ENCODE results near the gene LCOR.

The LCOR gene

GRCh38 chr10:96890172-96890513 lies 58.0 kb downstream of the LCOR start:
- no peak for DNase-seq (ENCODE audit: low spot score)

- no peak for DNase-seq (ENCODE audit: low spot score)
Observed at GRCh38 chr10:96890580-96890979, 58.5 kb downstream of the LCOR start.

GRCh38 chr10:96891840-96892239 lies 59.7 kb downstream of the LCOR start:
- DNase-seq (ENCODE audit: low spot score) = no peak

GRCh38 chr10:96895662-96896424 lies 63.7 kb downstream of the LCOR start:
- DNase-seq (ENCODE audit: low spot score) = no peak

GRCh38 chr10:96896884-96897589 lies 64.9 kb downstream of the LCOR start:
- peak; percentile 9 for DNase-seq (ENCODE audit: low spot score)

GRCh38 chr10:96902117-96902516 lies 70.0 kb downstream of the LCOR start:
- no peak for DNase-seq (ENCODE audit: low spot score)

- no peak for DNase-seq (ENCODE audit: low spot score)
Observed at GRCh38 chr10:96902731-96903358, 70.7 kb downstream of the LCOR start.

GRCh38 chr10:96904648-96905047 lies 72.5 kb downstream of the LCOR start:
- no peak for DNase-seq (ENCODE audit: low spot score)

- DNase-seq (ENCODE audit: low spot score) = no peak
Observed at GRCh38 chr10:96906864-96907263, 74.8 kb downstream of the LCOR start.

- peak; percentile 42 for DNase-seq (ENCODE audit: low spot score)
Observed at GRCh38 chr10:96910488-96911395, 78.6 kb downstream of the LCOR start.

GRCh38 chr10:96912405-96912804 lies 80.3 kb downstream of the LCOR start:
- no peak for DNase-seq (ENCODE audit: low spot score)

- no peak for DNase-seq (ENCODE audit: low spot score)
Observed at GRCh38 chr10:96913906-96914305, 81.8 kb downstream of the LCOR start.

- no peak for DNase-seq (ENCODE audit: low spot score)
Observed at GRCh38 chr10:96917628-96918027, 85.5 kb downstream of the LCOR start.

- DNase-seq (ENCODE audit: low spot score) = no peak
Observed at GRCh38 chr10:96918214-96919002, 86.3 kb downstream of the LCOR start.

GRCh38 chr10:96919785-96920430 lies 87.8 kb downstream of the LCOR start:
- DNase-seq (ENCODE audit: low spot score) = no peak

- DNase-seq (ENCODE audit: low spot score) = no peak
Observed at GRCh38 chr10:96921655-96922054, 89.6 kb downstream of the LCOR start.

GRCh38 chr10:96922978-96923948 lies 91.2 kb downstream of the LCOR start:
- no peak for DNase-seq (ENCODE audit: low spot score)

- no peak for DNase-seq (ENCODE audit: low spot score)
Observed at GRCh38 chr10:96924861-96925260, 92.8 kb downstream of the LCOR start.

- no peak for DNase-seq (ENCODE audit: low spot score)
Observed at GRCh38 chr10:96930469-96930868, 98.4 kb downstream of the LCOR start.

- DNase-seq (ENCODE audit: low spot score) = no peak
Observed at GRCh38 chr10:96935148-96935547, 103.0 kb downstream of the LCOR start.
